Kidney (tissue), 22 donors: ENCODE measurements around the gene STATH. TPM values are rescaled to one million over a fixed set of nuclear protein-coding genes. Genes with fewer than 3 reads are reported as not detected.

Experiments used
- DNase-seq, 5 donors: peaks; one replicate each; pipeline ENCODE4 v3.0.0-alpha.2; 2013 to 2020
- FAIRE-seq: peaks from 2 replicates; lab custom pipeline; 2012; peaks lifted over from hg19 to GRCh38; lab: Jason Lieb, UNC
- H3K27ac ChIP-seq, 2 donors: one replicate each; pipeline ENCODE4 v1.7.0; 2013; ENCODE audit warnings: low read depth in 2 of 2, low read length in 2 of 2, inconsistent platforms in 1 of 2
- H3K27me3 ChIP-seq: one replicate; pipeline ENCODE4 v1.7.1; 2013; ENCODE audit warnings: low read length, inconsistent platforms; ENCODE audit not compliant: control insufficient read depth, insufficient read depth
- H3K36me3 ChIP-seq, 3 donors: one replicate each; pipeline versions ENCODE4 v1.7.0 to v1.7.1; 2013; ENCODE audit warnings: low read length in 3 of 3, control low read depth in 1 of 3, inconsistent platforms in 1 of 3; ENCODE audit not compliant: insufficient read depth in 3 of 3, control insufficient read depth in 2 of 3
- H3K4me1 ChIP-seq, 3 donors: one replicate each; pipeline versions ENCODE4 v1.7.0 to v1.7.1; 2013; ENCODE audit warnings: low read length in 3 of 3, inconsistent platforms in 1 of 3, low read depth in 1 of 3; ENCODE audit not compliant: control insufficient read depth in 2 of 3, insufficient read depth in 2 of 3
- H3K4me3 ChIP-seq, 3 donors: one replicate each; pipeline versions ENCODE4 v1.7.0 to v1.8.1; 2013; ENCODE audit warnings: low read length in 3 of 3, control low read depth in 1 of 3, inconsistent platforms in 1 of 3
- H3K9ac ChIP-seq, 3 donors: one replicate each; pipeline versions ENCODE4 v1.7.0 to v1.7.1; 2013; ENCODE audit warnings: low read length in 3 of 3, control low read depth in 1 of 3, inconsistent platforms in 1 of 3
- H3K9me3 ChIP-seq, 3 donors: one replicate each; pipeline versions ENCODE4 v1.7.0 to v1.7.1; 2013; ENCODE audit warnings: low read length in 3 of 3, control low read depth in 1 of 3, inconsistent platforms in 1 of 3; ENCODE audit not compliant: control insufficient read depth in 2 of 3, insufficient read depth in 1 of 3
- intact Hi-C: fragments of 100-400 bp; cut with DNase I; formaldehyde crosslinking; loops from one replicate; pipeline ENCODE4 v1.11.1; 2022
- long read RNA-seq, 10 donors: library from polyadenylated mRNA in 1 of 10; unstranded in 1 of 10; transcript quantifications; one replicate each; pipeline ENCODE4 v2.0.0 and lab custom pipeline, GENCODE V29; 2021 to 2026
- polyA plus RNA-seq: library from polyadenylated mRNA; stranded (reverse); fragments of 350-450 nt; fragmentation: Illumina TruSeq; extraction: RNeasy Lipid Tissue Mini Kit (QIAGEN cat#74804); gene quantifications from one replicate; pipeline ENCODE4 v1.2.3, GENCODE V29; 2014; ENCODE audit warnings: low read depth, low replicate concordance; ENCODE audit not compliant: insufficient read depth
- total RNA-seq: library from RNA; stranded (reverse); fragmentation: NEBNext Ultra II Directional; extraction: Animal tissue kit (Norgen Biotek cat#: 25700); gene quantifications from one replicate; pipeline ENCODE4 v1.2.1, GENCODE V29; 2021
- TF ChIP-seq, protein P1 (sequence below): IDR thresholded peaks from 3 replicates; pipeline ENCODE4 v1.5.1; 2012; ENCODE audit warnings: mild to moderate bottlenecking, moderate library complexity, borderline replicate concordance; ENCODE audit not compliant: insufficient read depth; ENCODE audit errors: extremely low read depth
- donor health status: control.
- donor health status: control.
- donor health status: control.
- donor health status: control.
- donor health status: control.
- donor health status: DM: yes; HTN: yes; CAD: no.
- donor health status: Normal renal cell carcinoma (clear cell type).

The STATH gene, protein sequence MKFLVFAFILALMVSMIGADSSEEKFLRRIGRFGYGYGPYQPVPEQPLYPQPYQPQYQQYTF
- total RNA-seq, result not detected
- polyA plus RNA-seq, result not detected
- long read RNA-seq, donor 1, result 0 reads
- long read RNA-seq, donor 2, result 0 reads
- long read RNA-seq, donor 3, partial matches to known transcripts, result 0 of 1 reads
- long read RNA-seq, donor 3, other reads (novel, unspliced or antisense), result 0 of 1 reads
- long read RNA-seq, donor 4, result 0 reads
- long read RNA-seq, donor 5, result 0 reads
- long read RNA-seq, donor 6, result 0 reads
- long read RNA-seq, donor 7, result 0 reads
- long read RNA-seq, donor 8, result 0 reads
- long read RNA-seq, donor 9, result 0 reads
- long read RNA-seq, donor 10, result 0 reads

DNA sequence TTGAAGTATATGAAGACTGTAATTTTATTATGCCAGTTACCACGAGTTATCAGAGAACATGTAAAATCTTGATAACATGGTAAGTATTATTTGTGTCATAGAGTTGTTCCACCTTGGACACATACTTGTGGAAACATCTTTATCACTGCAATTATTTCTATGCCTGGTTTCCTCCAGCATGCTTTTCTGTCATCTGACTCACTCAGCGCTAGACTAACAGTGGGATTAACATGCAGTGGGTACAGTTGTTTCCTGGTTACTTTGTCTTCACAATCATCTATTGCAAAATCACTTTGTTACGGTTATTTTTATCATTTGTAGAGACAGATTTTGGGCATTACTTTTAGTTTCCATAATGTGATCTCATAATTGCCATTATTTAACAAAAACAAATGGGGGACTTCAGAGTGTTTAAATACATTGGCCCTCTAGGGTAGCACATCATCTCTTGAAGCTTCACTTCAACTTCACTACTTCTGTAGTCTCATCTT lies at the start of gene STATH:
Gene STATH (plus strand): TSS at position 441 of the 491 bp plus-strand sequence. CDS start 2,472 bp downstream, outside the sequence.
- intact Hi-C loops, result no loop called here

DNA sequence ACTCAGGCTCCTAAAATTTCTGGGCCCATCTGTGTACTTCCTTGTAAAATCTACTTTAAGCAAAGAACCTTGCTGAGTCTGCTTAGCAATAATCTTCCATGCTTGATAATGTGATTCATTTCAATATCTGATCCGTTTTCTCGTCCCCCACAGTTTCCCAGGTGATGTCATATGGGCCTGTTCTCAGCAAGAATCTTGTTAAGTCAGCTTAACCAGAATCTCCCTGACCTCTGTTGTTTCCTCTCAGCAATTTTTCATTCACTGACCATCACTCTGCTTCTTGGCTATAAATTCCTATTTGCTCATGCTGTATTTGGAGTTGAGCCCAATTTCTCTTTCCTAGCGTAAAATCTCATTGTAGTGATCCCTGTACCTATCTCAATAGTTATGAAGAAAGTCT lies 44.2 kb upstream of the STATH start:
- Histone ChIP-seq H3K9me3 (no peaks in the 10 kb centered on the region), H3K27me3 (no peaks in the 10 kb centered on the region), H3K27ac (no peak overlapping the region), H3K4me3 (no peak overlapping the region), H3K4me1 (no peaks in the 10 kb centered on the region), H3K9ac (no peak overlapping the region), H3K36me3 (no peaks in the 10 kb centered on the region)
- FAIRE-seq (no peak), DNase-seq (no peak)
- intact Hi-C loops, result no loop called here
- TF ChIP-seq, protein P1, sequence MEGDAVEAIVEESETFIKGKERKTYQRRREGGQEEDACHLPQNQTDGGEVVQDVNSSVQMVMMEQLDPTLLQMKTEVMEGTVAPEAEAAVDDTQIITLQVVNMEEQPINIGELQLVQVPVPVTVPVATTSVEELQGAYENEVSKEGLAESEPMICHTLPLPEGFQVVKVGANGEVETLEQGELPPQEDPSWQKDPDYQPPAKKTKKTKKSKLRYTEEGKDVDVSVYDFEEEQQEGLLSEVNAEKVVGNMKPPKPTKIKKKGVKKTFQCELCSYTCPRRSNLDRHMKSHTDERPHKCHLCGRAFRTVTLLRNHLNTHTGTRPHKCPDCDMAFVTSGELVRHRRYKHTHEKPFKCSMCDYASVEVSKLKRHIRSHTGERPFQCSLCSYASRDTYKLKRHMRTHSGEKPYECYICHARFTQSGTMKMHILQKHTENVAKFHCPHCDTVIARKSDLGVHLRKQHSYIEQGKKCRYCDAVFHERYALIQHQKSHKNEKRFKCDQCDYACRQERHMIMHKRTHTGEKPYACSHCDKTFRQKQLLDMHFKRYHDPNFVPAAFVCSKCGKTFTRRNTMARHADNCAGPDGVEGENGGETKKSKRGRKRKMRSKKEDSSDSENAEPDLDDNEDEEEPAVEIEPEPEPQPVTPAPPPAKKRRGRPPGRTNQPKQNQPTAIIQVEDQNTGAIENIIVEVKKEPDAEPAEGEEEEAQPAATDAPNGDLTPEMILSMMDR, result no peak

More for the DNA sequence above, at the start of gene STATH:
- Histone ChIP-seq H3K36me3 (no peaks in the 10 kb centered on the region), H3K9ac (no peak within 1 kb of the TSS), H3K4me3 (no peak within 1 kb of the TSS), H3K27ac (no peak within 1 kb of the TSS), H3K4me1 (no peaks in the 10 kb centered on the region), H3K27me3 (no peaks in the 10 kb centered on the region), H3K9me3 (no peaks in the 10 kb centered on the region)
- TF ChIP-seq, protein P1, result no peak
- FAIRE-seq (no peak), DNase-seq (no peak)

DNA sequence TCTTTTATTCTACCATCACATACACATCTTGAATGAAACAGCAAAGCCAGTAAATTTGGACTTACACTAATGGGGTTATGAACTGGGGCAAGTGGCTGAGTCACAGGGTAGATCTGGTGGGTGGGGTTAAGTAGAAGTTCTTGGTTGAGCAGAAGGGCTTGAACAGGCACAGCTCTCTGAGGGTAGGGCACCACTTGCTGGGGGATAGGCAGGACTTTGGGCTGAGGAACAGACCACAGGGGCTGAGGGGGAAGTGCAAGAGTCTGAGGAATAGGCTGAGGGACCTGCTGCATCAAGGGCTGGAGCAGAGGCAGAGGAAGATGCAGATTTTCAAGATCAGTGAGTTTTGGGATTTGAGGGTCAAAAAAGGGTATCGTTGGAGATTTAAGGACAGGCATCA lies 38.6 kb upstream of the STATH start:
- Histone ChIP-seq H3K9ac (no peak overlapping the region), H3K4me3 (no peak overlapping the region), H3K36me3 (no peaks in the 10 kb centered on the region), H3K27ac (no peak overlapping the region), H3K9me3 (no peaks in the 10 kb centered on the region), H3K27me3 (no peaks in the 10 kb centered on the region), H3K4me1 (no peaks in the 10 kb centered on the region)
- no peak for FAIRE-seq
- intact Hi-C loops, result no loop called here
- DNase-seq, result no peak
- TF ChIP-seq, protein P1, result no peak
